ENCODE data around the gene ZBTB21.

- TF ChIP-seq POLR2A (IDR thresholded peaks at IDR 0.05; ENCODE audit: low read depth, low read length): no peak
- no peak for TF ChIP-seq CTCF (conservative IDR thresholded peaks at IDR 0.05; ENCODE audit: low read depth, low read length)
- TF ChIP-seq BHLHE40 (IDR thresholded peaks at IDR 0.05; ENCODE audit: low read depth, low read length): no peak
- no peak for TF ChIP-seq FOS (IDR thresholded peaks at IDR 0.05; ENCODE audit: low read depth, low read length)
- TF ChIP-seq SMC3 (IDR thresholded peaks at IDR 0.05; ENCODE audit: low read depth, low read length): no peak
Measured at GRCh38 chr21:41943851-41944250, 66.3 kb downstream of the ZBTB21 start.
